Endodermal cell (in vitro differentiated cells): Measurements from ENCODE around the gene ACHE. TPM values are rescaled to one million over a fixed set of nuclear protein-coding genes. Genes with fewer than 3 reads are reported as not detected.
A peak's percentile ranks its signal among the peaks of the same experiment; 100 is the strongest.

Experiments
- DNase-seq: peaks from one replicate; pipeline ENCODE4 v3.0.0-alpha.2; 2017
- H3K27ac ChIP-seq: 2 replicates; pipeline ENCODE4 v1.5.1; 2013; ENCODE audit warnings: mild to moderate bottlenecking, low read depth, low read length, moderate library complexity
- H3K27me3 ChIP-seq: 2 replicates; pipeline ENCODE4 v1.6.1; 2013; ENCODE audit warnings: mild to moderate bottlenecking, low read length, moderate library complexity; ENCODE audit not compliant: insufficient read depth, control insufficient read depth, poor library complexity, severe bottlenecking
- H3K36me3 ChIP-seq: 2 replicates; pipeline ENCODE4 v1.7.0; 2013; ENCODE audit warnings: mild to moderate bottlenecking, low read length, moderate library complexity; ENCODE audit not compliant: control insufficient read depth, insufficient read depth
- H3K4me1 ChIP-seq: one replicate; pipeline ENCODE4 v1.7.0; 2013; ENCODE audit warnings: low read length; ENCODE audit not compliant: control insufficient read depth, insufficient read depth
- H3K4me3 ChIP-seq: 2 replicates; pipeline ENCODE4 v1.5.1; 2013; ENCODE audit warnings: mild to moderate bottlenecking, low read length, moderate library complexity
- H3K9ac ChIP-seq: 2 replicates; pipeline ENCODE4 v1.6.1; 2013; ENCODE audit warnings: mild to moderate bottlenecking, low read length, moderate library complexity; ENCODE audit not compliant: poor library complexity, severe bottlenecking; ENCODE audit errors: extremely low read depth
- H3K9me3 ChIP-seq: 2 replicates; pipeline ENCODE4 v1.6.1; 2013; ENCODE audit warnings: mild to moderate bottlenecking, low read length, moderate library complexity; ENCODE audit not compliant: control insufficient read depth
- H3K27ac Mint-ChIP-seq: 2 replicates; pipeline ENCODE4 v1.8.0; 2020; ENCODE audit warnings: mixed read lengths
- H3K27me3 Mint-ChIP-seq: 2 replicates; pipeline ENCODE4 v1.8.0; 2021; ENCODE audit warnings: mild to moderate bottlenecking, mixed read lengths; ENCODE audit not compliant: insufficient read depth
- H3K36me3 Mint-ChIP-seq: 2 replicates; pipeline ENCODE4 v1.8.0; 2020; ENCODE audit warnings: low read depth, mixed read lengths
- H3K4me1 Mint-ChIP-seq: 2 replicates; pipeline ENCODE4 v1.8.0; 2020; ENCODE audit warnings: mixed read lengths
- H3K4me3 Mint-ChIP-seq: 2 replicates; pipeline ENCODE4 v1.8.0; 2020; ENCODE audit warnings: mild to moderate bottlenecking, moderate library complexity, mixed read lengths
- H3K9me3 Mint-ChIP-seq: 2 replicates; pipeline ENCODE4 v1.8.0; 2020; ENCODE audit warnings: mild to moderate bottlenecking, mixed read lengths
- WGBS, 2 experiments: methylation state at CpG; one replicate each; pipeline versions ENCODE4 v1.1.5 to v1.1.7; 2013; ENCODE audit warnings: missing lambda C conversion rate in 2 of 2, mixed read lengths in 1 of 2; ENCODE audit not compliant: insufficient coverage in 1 of 2, insufficient read length in 1 of 2; 5-methylcytosine and 5-hydroxymethylcytosine counted together
- total RNA-seq, 2 donors: library from RNA; stranded (reverse); fragmentation: NEBNext Ultra II Directional in 1 of 2; extraction: Animal tissue kit (Norgen Biotek cat#: 25700) in 1 of 2; gene quantifications; 2 replicates in 1 of 2; 3 replicates in 1 of 2; pipeline ENCODE4 v1.2.1, GENCODE V29; 2021
- TF ChIP-seq, protein P1 (sequence below): fragments of 200-600 bp; sonication (generic); conservative IDR thresholded peaks from 2 replicates; pipeline ENCODE4 v1.5.0; 2021; ENCODE audit warnings: antibody characterized with exemption, mild to moderate bottlenecking

Gene ACHE
- total RNA-seq, 2 donors from 2014 or later: 2.6 to 13.7 TPM

DNA sequence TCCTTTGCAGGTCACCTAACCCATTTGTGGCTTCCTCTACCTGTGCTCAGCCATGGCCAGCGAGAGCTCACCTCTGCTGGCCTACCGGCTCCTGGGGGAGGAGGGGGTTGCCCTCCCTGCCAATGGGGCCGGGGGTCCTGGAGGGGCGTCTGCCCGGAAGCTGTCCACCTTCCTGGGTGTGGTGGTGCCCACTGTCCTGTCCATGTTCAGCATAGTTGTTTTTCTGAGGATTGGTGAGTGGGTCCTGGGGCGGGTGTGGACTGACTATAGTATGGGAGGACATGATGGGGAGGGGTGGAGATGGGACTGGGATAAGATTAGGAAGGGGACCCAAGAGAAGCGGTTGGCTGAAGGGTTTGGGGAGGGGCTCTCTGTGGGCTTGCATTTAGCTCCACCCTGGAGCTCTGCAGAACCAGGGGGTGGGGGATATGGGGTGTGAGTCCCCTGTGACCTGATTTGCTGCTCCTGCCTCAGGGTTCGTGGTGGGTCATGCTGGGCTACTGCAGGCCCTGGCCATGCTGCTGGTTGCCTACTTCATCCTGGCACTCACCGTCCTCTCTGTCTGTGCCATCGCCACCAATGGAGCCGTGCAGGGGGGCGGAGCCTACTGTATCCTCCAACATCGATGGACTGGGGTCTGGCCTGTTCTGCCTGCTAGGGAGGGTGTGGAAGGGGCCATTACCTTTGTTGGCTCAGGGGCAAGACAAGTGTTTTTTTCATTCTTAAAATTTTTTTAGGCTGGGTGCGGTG is 41.4 kb downstream of the ACHE start:
- Mint-ChIP-seq H3K27me3 (no peaks in the 10 kb centered on the region), H3K9me3 (no peaks in the 10 kb centered on the region)

DNA sequence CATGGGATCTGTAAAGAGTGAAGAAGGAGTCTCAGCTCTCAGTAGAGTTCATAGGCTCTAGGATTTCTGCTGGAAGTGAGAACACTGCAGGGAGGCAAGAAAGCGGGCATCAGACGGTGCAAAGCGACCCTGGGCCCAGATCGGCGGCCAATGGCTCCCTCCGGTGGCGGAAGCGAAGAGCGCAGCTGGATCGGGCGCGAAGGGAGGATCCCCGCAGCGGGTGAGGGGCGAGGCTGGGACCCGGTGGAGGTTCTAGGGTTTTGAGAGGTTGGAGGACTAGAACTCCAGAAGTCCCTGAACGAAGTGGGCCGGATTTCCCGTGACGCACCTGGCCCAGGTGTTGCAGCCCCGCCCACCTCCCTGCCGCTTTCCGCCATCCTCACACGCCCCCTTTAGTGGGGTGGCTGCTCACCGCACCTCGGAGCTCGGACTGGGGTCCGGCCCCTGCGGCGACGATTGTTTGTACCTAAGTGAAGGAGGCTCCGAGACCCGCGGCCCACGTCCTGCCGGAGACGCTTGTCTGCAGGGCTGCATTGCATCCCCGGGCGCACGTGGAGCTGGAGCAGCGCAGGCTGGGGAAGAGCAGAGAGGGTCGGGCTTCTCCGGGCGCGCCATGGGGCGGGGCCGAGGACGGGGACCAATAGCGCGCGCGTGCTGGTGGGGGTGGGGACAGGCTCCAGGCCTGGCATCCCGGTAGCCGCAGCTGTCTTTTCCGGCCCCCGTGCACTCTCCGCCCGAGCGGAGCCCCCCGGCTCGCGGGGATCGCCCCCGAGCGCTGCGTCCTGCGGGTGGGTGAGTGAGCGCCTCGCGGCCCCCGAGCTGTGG is 43.4 kb downstream of the ACHE start, which contains the start of gene SLC12A9:
TSS of gene SLC12A9 (plus strand) at position 666 of the 825 bp plus-strand sequence. CDS start 1,485 bp downstream, outside the sequence.
- TF ChIP-seq, protein P1, sequence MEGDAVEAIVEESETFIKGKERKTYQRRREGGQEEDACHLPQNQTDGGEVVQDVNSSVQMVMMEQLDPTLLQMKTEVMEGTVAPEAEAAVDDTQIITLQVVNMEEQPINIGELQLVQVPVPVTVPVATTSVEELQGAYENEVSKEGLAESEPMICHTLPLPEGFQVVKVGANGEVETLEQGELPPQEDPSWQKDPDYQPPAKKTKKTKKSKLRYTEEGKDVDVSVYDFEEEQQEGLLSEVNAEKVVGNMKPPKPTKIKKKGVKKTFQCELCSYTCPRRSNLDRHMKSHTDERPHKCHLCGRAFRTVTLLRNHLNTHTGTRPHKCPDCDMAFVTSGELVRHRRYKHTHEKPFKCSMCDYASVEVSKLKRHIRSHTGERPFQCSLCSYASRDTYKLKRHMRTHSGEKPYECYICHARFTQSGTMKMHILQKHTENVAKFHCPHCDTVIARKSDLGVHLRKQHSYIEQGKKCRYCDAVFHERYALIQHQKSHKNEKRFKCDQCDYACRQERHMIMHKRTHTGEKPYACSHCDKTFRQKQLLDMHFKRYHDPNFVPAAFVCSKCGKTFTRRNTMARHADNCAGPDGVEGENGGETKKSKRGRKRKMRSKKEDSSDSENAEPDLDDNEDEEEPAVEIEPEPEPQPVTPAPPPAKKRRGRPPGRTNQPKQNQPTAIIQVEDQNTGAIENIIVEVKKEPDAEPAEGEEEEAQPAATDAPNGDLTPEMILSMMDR: peak; percentile 99
- WGBS, 2 experiments: 0% methylated on average over 26 to 71 of the region's 71 CpGs
- H3K9me3 ChIP-seq: no peaks in the 10 kb centered on the region
- H3K4me3 ChIP-seq: peak within 1 kb of the TSS; percentile 92
- no peaks in the 10 kb centered on the region for H3K27me3 ChIP-seq
- Mint-ChIP-seq H3K4me1 (peaks cover 7% of the 10 kb centered on the region), H3K9me3 (no peaks in the 10 kb centered on the region), H3K27ac (peak within 1 kb of the TSS; percentile 90), H3K27me3 (no peaks in the 10 kb centered on the region), H3K36me3 (peaks cover 11% of the 10 kb centered on the region), H3K4me3 (peak within 1 kb of the TSS; percentile 79)
- peak; percentile 98 for DNase-seq
- no peak within 1 kb of the TSS for H3K27ac ChIP-seq
- peak within 1 kb of the TSS; percentile 30 for H3K9ac ChIP-seq
- H3K4me1 ChIP-seq: no peaks in the 10 kb centered on the region
- peaks cover 7% of the 10 kb centered on the region for H3K36me3 ChIP-seq

More for the DNA sequence above, 41.4 kb downstream of the ACHE start:
- H3K27ac Mint-ChIP-seq: no peak overlapping the region
- DNase-seq: no peak
- Histone ChIP-seq H3K36me3 (peaks cover 7% of the 10 kb centered on the region), H3K27me3 (no peaks in the 10 kb centered on the region), H3K9me3 (no peaks in the 10 kb centered on the region), H3K4me3 (no peak overlapping the region), H3K4me1 (no peaks in the 10 kb centered on the region), H3K27ac (no peak overlapping the region), H3K9ac (no peak overlapping the region)
- TF ChIP-seq, protein P1: no peak
- peaks cover 15% of the 10 kb centered on the region for H3K36me3 Mint-ChIP-seq
- 90 to 94% methylated on average over 3 to 14 of the region's 14 CpGs for WGBS, 2 experiments
- no peak overlapping the region for H3K4me3 Mint-ChIP-seq
- H3K4me1 Mint-ChIP-seq: peaks cover 7% of the 10 kb centered on the region

DNA sequence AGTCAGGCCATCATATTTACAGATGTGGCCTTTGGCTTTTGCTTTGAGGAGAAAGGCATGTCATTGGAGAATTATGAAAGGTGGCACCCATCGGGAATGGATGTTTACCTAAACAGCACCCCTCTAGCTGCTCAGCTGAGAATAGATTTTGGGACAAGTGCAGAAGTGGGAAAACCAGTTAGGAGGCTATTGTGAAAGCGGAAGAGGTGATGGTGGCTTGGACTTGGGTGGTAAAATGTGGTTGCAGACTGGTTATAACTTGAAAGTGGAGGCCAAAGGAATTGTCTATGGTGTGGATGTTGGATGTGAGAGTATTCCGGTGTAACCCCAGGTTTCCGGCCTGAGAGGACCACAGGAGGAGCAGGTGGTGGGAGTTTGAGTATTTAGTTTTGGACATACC is 48.3 kb downstream of the ACHE start:
- no peak overlapping the region for H3K4me3 ChIP-seq
- H3K36me3 Mint-ChIP-seq: no peaks in the 10 kb centered on the region
- H3K27me3 ChIP-seq: no peaks in the 10 kb centered on the region
- no peak overlapping the region for H3K27ac ChIP-seq
- H3K9me3 ChIP-seq: no peaks in the 10 kb centered on the region
- no peak overlapping the region for H3K4me3 Mint-ChIP-seq
- no peak overlapping the region for H3K9ac ChIP-seq
- 90 to 96% methylated on average over 3 to 4 of the region's 4 CpGs for WGBS, 2 experiments
- H3K27ac Mint-ChIP-seq: no peak overlapping the region
- no peaks in the 10 kb centered on the region for H3K27me3 Mint-ChIP-seq
- no peaks in the 10 kb centered on the region for H3K9me3 Mint-ChIP-seq
- H3K4me1 ChIP-seq: no peaks in the 10 kb centered on the region
- H3K4me1 Mint-ChIP-seq: peaks cover 2% of the 10 kb centered on the region
- no peaks in the 10 kb centered on the region for H3K36me3 ChIP-seq
- TF ChIP-seq, protein P1: no peak
- no peak for DNase-seq
